Globus pallidus (tissue), 1 donor: Measurements from ENCODE around the gene CDCP1.
"Not testable (repeated sequence)": the region's sequence is repeated elsewhere in the genome, so short reads cannot be mapped to it uniquely, and the experiment has no call there.

Experiments used
- DNase-seq: peaks from one replicate; pipeline ENCODE4 v3.0.0-alpha.2; 2015; ENCODE audit warnings: low spot score

CDCP1 gene

GRCh38 chr3:45171283-45171682 lies 25.1 kb upstream of the CDCP1 start:
- no peak for DNase-seq

- DNase-seq = peak; percentile 11
These were observed 23.9 kb upstream of the CDCP1 start for GRCh38 chr3:45170096-45170495.

- DNase-seq = no peak
These were observed 23.1 kb upstream of the CDCP1 start for GRCh38 chr3:45169125-45169904.

- DNase-seq = no peak
These were observed 22.3 kb upstream of the CDCP1 start for GRCh38 chr3:45168451-45168850.

- peak; percentile 20 for DNase-seq
These were observed 21.1 kb upstream of the CDCP1 start for GRCh38 chr3:45167011-45167911.

- no peak for DNase-seq
These were observed 20.2 kb upstream of the CDCP1 start for GRCh38 chr3:45166321-45166879.

GRCh38 chr3:45165497-45166283 lies 19.5 kb upstream of the CDCP1 start:
- DNase-seq = no peak

GRCh38 chr3:45164056-45164455 lies 17.9 kb upstream of the CDCP1 start:
- no peak for DNase-seq

- peak; percentile 35 for DNase-seq
These were observed 17.3 kb upstream of the CDCP1 start for GRCh38 chr3:45163481-45163880.

- DNase-seq = no peak
These were observed 8.5 kb upstream of the CDCP1 start for GRCh38 chr3:45154641-45155147.

GRCh38 chr3:45153658-45154437 lies 7.7 kb upstream of the CDCP1 start:
- DNase-seq = no peak

GRCh38 chr3:45152307-45152706 lies 6.1 kb upstream of the CDCP1 start:
- no peak for DNase-seq

- no peak for DNase-seq
These were observed 4.9 kb upstream of the CDCP1 start for GRCh38 chr3:45151100-45151499.

- DNase-seq = no peak
These were observed 2.7 kb upstream of the CDCP1 start for GRCh38 chr3:45148921-45149320.

- DNase-seq = no peak
These were observed 955 bp downstream of the CDCP1 start for GRCh38 chr3:45145223-45145622.

GRCh38 chr3:45143673-45144671 lies 2.2 kb downstream of the CDCP1 start:
- DNase-seq = peak; percentile 32

- not testable (repeated sequence) for DNase-seq
These were observed 5.4 kb downstream of the CDCP1 start for GRCh38 chr3:45140770-45141155.

GRCh38 chr3:45140141-45140769 lies 5.9 kb downstream of the CDCP1 start:
- DNase-seq = no peak
